K562 (cell line): ENCODE results near the gene CFAP44. TPM values are rescaled to one million over a fixed set of nuclear protein-coding genes. Genes with fewer than 3 reads are reported as not detected.
"Not testable (repeated sequence)": the region's sequence is repeated elsewhere in the genome, so short reads cannot be mapped to it uniquely, and the experiment has no call there.

Source experiments
- ATAC-seq: fragments of 200-7000 bp; cut with Tn5 transposase; 3 replicates; pipeline ENCODE4 v1.9.1; 2020; ENCODE audit warnings: moderate library complexity
- BruUV-seq: library from RNA; stranded (reverse); fragments of 400-500 nt; replicated peaks from 2 replicates; lab custom pipeline; 2021; lab: Mats Ljungman, UMichigan
- CTCF ChIA-PET: fragments of 300-600 bp; formaldehyde crosslinking; extraction: SDS; loops from one replicate; lab custom pipeline; 2021; ENCODE audit warnings: low intra/inter-chr PET ratio; lab: Yijun Ruan, JAX
- POLR2A ChIA-PET: fragments of 300-600, 350-650 bp; sonication (Branson Sonifier 250); formaldehyde crosslinking; extraction: SDS; loops from one replicate; lab custom pipeline; 2021; ENCODE audit warnings: antibody characterized with exemption, inconsistent platforms; lab: Yijun Ruan, JAX
- DNase-seq, 4 experiments: peaks; one replicate each; pipeline versions ENCODE4 v3.0.0 to v3.0.0-alpha.2; 2011 to 2018; ENCODE audit warnings: low spot score in 3 of 4, mixed read lengths in 3 of 4; ENCODE audit errors: extremely low read depth in 1 of 4
- FAIRE-seq: peaks from 2 replicates; lab custom pipeline; 2011; peaks lifted over from hg19 to GRCh38; lab: Jason Lieb, UNC
- H2AFZ ChIP-seq: 2 replicates; pipeline ENCODE4 v1.6.0; 2011; ENCODE audit warnings: low read depth, low read length, control low read depth, inconsistent platforms
- H3K27ac ChIP-seq: fragments of 200-600 bp; 3 replicates; pipeline ENCODE4 v1.8.0; 2011; ENCODE audit warnings: low read depth, mild to moderate bottlenecking, control low read depth, inconsistent platforms, low read length, moderate library complexity, mixed read lengths; ENCODE audit errors: extremely low read depth
- H3K27me3 ChIP-seq, 2 experiments: fragments of 300-600 bp in 1 of 2; 2 replicates in 1 of 2; 3 replicates in 1 of 2; pipeline versions ENCODE4 v1.6.0 to v1.8.0; 2011; ENCODE audit warnings: inconsistent platforms in 2 of 2, low read length in 2 of 2, mild to moderate bottlenecking in 1 of 2, mixed read lengths in 1 of 2, moderate library complexity in 1 of 2; ENCODE audit not compliant: control insufficient read depth in 2 of 2, insufficient read depth in 2 of 2
- H3K36me3 ChIP-seq: fragments of 300-600 bp; 3 replicates; pipeline ENCODE4 v1.8.0; 2011; ENCODE audit warnings: mild to moderate bottlenecking, low read length, inconsistent platforms; ENCODE audit not compliant: control insufficient read depth, insufficient read depth
- H3K4me1 ChIP-seq, 2 experiments: fragments of 200-600 bp in 1 of 2; replicated peaks in 1 of 2; 2 replicates in 1 of 2; 3 replicates in 1 of 2; pipeline versions ENCODE4 v1.5.1 to v1.8.0; 2011; ENCODE audit warnings: inconsistent platforms in 2 of 2, low read length in 2 of 2, mild to moderate bottlenecking in 1 of 2, mixed read lengths in 1 of 2, moderate library complexity in 1 of 2; ENCODE audit not compliant: control insufficient read depth in 2 of 2, insufficient read depth in 2 of 2
- H3K4me2 ChIP-seq: 2 replicates; pipeline ENCODE4 v1.6.1; 2011; ENCODE audit warnings: low read length, control low read depth, inconsistent platforms, mixed read lengths; ENCODE audit not compliant: insufficient read depth
- H3K4me3 ChIP-seq: fragments of 200-600 bp; sonication (generic), shearing (Covaris generic); 2 replicates; pipeline ENCODE4 v1.5.1; 2016; ENCODE audit warnings: control low read depth, inconsistent platforms
- H3K79me2 ChIP-seq: fragments of 200-600 bp; 3 replicates; pipeline ENCODE4 v1.8.0; 2011; ENCODE audit warnings: low read length, inconsistent platforms; ENCODE audit not compliant: control insufficient read depth, insufficient read depth
- H3K9ac ChIP-seq, 2 experiments: 2 replicates each; pipeline versions ENCODE4 v1.6.0 to v1.6.1; 2011; ENCODE audit warnings: low read depth in 2 of 2, low read length in 2 of 2, control low read depth in 1 of 2, inconsistent platforms in 1 of 2, mild to moderate bottlenecking in 1 of 2, mixed read lengths in 1 of 2; ENCODE audit not compliant: insufficient read depth in 1 of 2
- H3K9me1 ChIP-seq: one replicate; pipeline ENCODE4 v1.6.0; 2011; ENCODE audit warnings: inconsistent platforms, mild to moderate bottlenecking, low read length, moderate library complexity; ENCODE audit not compliant: control insufficient read depth, insufficient read depth
- H3K9me3 ChIP-seq: replicated peaks from 2 replicates; pipeline ENCODE4 v1.5.1; 2011; ENCODE audit warnings: low read depth, low read length, inconsistent platforms; ENCODE audit not compliant: control insufficient read depth, insufficient read depth
- H4K20me1 ChIP-seq: replicated peaks from 2 replicates; pipeline ENCODE4 v1.6.1; 2011; ENCODE audit warnings: low read length, inconsistent platforms, mixed read lengths; ENCODE audit not compliant: control insufficient read depth, insufficient read depth
- RBM22 ChIP-seq: fragments of 200-400 bp; formaldehyde crosslinking; IDR thresholded peaks from 2 replicates; pipeline ENCODE4 v1.6.1; 2018; ENCODE audit warnings: low read length, low read depth; ENCODE audit not compliant: poor library complexity, severe bottlenecking
- RFX5 ChIP-seq: IDR thresholded peaks from 2 replicates; pipeline ENCODE4 v1.6.1; 2011; ENCODE audit warnings: low read depth, mild to moderate bottlenecking, improper control_type of control experiment, low read length
- TRIM24 ChIP-seq, 2 experiments: fragments of 450-650 bp; IDR thresholded peaks; 2 replicates each; pipeline ENCODE4 v1.6.1; 2016
- ZFP30 ChIP-seq: fragments of 250-450 bp; sonication (Bioruptor Pico); IDR thresholded peaks from 2 replicates; pipeline ENCODE4 v1.8.0; 2022; ENCODE audit warnings: moderate library complexity, mild to moderate bottlenecking, inconsistent platforms, borderline replicate concordance
- ZFX ChIP-seq: sonication (generic); formaldehyde crosslinking; IDR thresholded peaks from 2 replicates; pipeline ENCODE4 v1.8.0; 2022; ENCODE audit warnings: mild to moderate bottlenecking, missing genetic modification reagents, moderate library complexity
- ZNF507 ChIP-seq: conservative IDR thresholded peaks from 2 replicates; pipeline ENCODE4 v1.6.1; 2017; ENCODE audit warnings: missing genetic modification characterization, missing compliant biosample characterization
- ZNF561 ChIP-seq: fragments of 450-650 bp; formaldehyde crosslinking; conservative IDR thresholded peaks from 2 replicates; pipeline ENCODE4 v1.4.0; 2020; ENCODE audit warnings: mild to moderate bottlenecking, moderate library complexity
- WGBS: fragments of 100-300 bp; shearing (Covaris generic); methylation state at CpG from one replicate; pipeline ENCODE4 v1.1.6; 2016; ENCODE audit warnings: low coverage, mixed read lengths; ENCODE audit not compliant: insufficient coverage; ENCODE audit errors: missing lambda C conversion rate; 5-methylcytosine and 5-hydroxymethylcytosine counted together
- in situ Hi-C: fragments of 300-500 bp; cut with MboI; formaldehyde crosslinking; loops from 4 replicates; pipeline ENCODE4 v1.15.0; 2018; ENCODE audit warnings: inconsistent platforms, mixed read lengths
- intact Hi-C: fragments of 100-400 bp; cut with micrococcal nuclease; formaldehyde crosslinking; loops from 2 replicates; pipeline ENCODE4 v1.14.2; 2022
- polyA plus RNA-seq, 8 experiments: library from polyadenylated mRNA; depleted of rRNA in 4 of 8; stranded (reverse) in 5 of 8; unstranded in 3 of 8; fragments of >200 nt; fragmentation: Nextera tagmentation in 2 of 8; fragmentation: Illumina TruSeq in 1 of 8; extraction: Ambion mirVana in 2 of 8; extraction: Trizol in 1 of 8; gene quantifications; 2 replicates each; pipeline versions ENCODE4 v1.2.1 to v1.2.3, GENCODE V29; 2011 to 2014; ENCODE audit warnings: inconsistent platforms in 1 of 8, missing spikeins in 1 of 8
- total RNA-seq, 7 experiments: library from RNA; depleted of rRNA in 6 of 7; stranded (reverse); fragments of >200 nt in 6 of 7; fragmentation: Illumina TruSeq in 2 of 7; extraction: Trizol in 2 of 7; gene quantifications; 2 replicates each; pipeline versions ENCODE4 v1.2.1 to v1.2.3, GENCODE V29; 2011 to 2021; ENCODE audit warnings: low replicate concordance in 1 of 7
- TF ChIP-seq, protein P1 (sequence below): fragments of 250-450 bp; sonication (Bioruptor Pico); IDR thresholded peaks from 2 replicates; pipeline ENCODE4 v1.8.0; 2021; ENCODE audit warnings: moderate library complexity, mild to moderate bottlenecking, inconsistent platforms

Gene CFAP44
- total and polyA plus RNA-seq, 9 of the 15 experiments (the other 6 are each of a cell fraction or from before 2014, with no cell fraction given): 0.29 to 2.4 (median 1.1) TPM

GRCh38 chr3:113461488-113461887 lies 20.2 kb upstream of the CFAP44 start:
- Histone ChIP-seq H3K9me1 (no peaks in the 10 kb centered on the region), H3K27me3 (no peaks in the 10 kb centered on the region), H3K9ac (no peak overlapping the region), H3K4me3 (no peak overlapping the region), H3K36me3 (peaks cover 12% of the 10 kb centered on the region; the same call in 2 of the 3 replicates), H2AFZ (no peak overlapping the region), H3K27ac (no peak overlapping the region), H3K9me3 (no peaks in the 10 kb centered on the region), H3K79me2 (no peaks in the 10 kb centered on the region), H4K20me1 (no peaks in the 10 kb centered on the region), H3K4me2 (no peak overlapping the region), H3K4me1 (no peaks in the 10 kb centered on the region)
- FAIRE-seq: no peak
- CTCF ChIA-PET: interaction anchor here (0.6 kb wide), 1 partner anchor 714 kb away, joined by 4 read pairs; no protein-coding TSS in a partner anchor
- no TSS peak for BruUV-seq
- in situ Hi-C loops: no loop called here
- intact Hi-C loops: no loop called here
- no peak for ATAC-seq
- no peak for TF ChIP-seq ZNF561 (CRISPR knock-in tag)
- no peak for TF ChIP-seq RFX5
- TF ChIP-seq ZNF507 (tag): no peak
- TF ChIP-seq RBM22: no peak
- TF ChIP-seq TRIM24 (IDR thresholded peaks at IDR 0.05): no peak
- no peak for TF ChIP-seq ZFX (CRISPR knock-in tag)
- TF ChIP-seq, protein P1, sequence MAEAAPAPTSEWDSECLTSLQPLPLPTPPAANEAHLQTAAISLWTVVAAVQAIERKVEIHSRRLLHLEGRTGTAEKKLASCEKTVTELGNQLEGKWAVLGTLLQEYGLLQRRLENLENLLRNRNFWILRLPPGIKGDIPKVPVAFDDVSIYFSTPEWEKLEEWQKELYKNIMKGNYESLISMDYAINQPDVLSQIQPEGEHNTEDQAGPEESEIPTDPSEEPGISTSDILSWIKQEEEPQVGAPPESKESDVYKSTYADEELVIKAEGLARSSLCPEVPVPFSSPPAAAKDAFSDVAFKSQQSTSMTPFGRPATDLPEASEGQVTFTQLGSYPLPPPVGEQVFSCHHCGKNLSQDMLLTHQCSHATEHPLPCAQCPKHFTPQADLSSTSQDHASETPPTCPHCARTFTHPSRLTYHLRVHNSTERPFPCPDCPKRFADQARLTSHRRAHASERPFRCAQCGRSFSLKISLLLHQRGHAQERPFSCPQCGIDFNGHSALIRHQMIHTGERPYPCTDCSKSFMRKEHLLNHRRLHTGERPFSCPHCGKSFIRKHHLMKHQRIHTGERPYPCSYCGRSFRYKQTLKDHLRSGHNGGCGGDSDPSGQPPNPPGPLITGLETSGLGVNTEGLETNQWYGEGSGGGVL (CRISPR knock-in tag): no peak
- TF ChIP-seq ZFP30 (CRISPR knock-in tag): no peak
- POLR2A ChIA-PET: no interaction called here
- no peak for DNase-seq

GRCh38 chr3:113458554-113458953 lies 17.3 kb upstream of the CFAP44 start:
- ATAC-seq, CTCF ChIA-PET: not testable (repeated sequence)

More at GRCh38 chr3:113458554-113458953, 17.3 kb upstream of the CFAP44 start:
- H3K9me1 ChIP-seq, H3K4me1 ChIP-seq, H4K20me1 ChIP-seq, POLR2A ChIA-PET, FAIRE-seq, in situ Hi-C loops, intact Hi-C loops, H3K4me2 ChIP-seq, H3K27me3 ChIP-seq, BruUV-seq, H3K36me3 ChIP-seq, DNase-seq, H2AFZ ChIP-seq, H3K4me3 ChIP-seq, H3K9me3 ChIP-seq, H3K9ac ChIP-seq, H3K27ac ChIP-seq, H3K79me2 ChIP-seq: not testable (repeated sequence)
- 90% methylated on average over 2 of the region's 27 CpGs for WGBS
